HK-2 (cell line): Measurements from ENCODE around the gene GAL3ST1.
"Not testable (repeated sequence)": the region's sequence is repeated elsewhere in the genome, so short reads cannot be mapped to it uniquely, and the experiment has no call there.

ENCODE experiments used
- DNase-seq: peaks from one replicate; pipeline ENCODE4 v3.0.0-alpha.2; 2018; ENCODE audit not compliant: unreplicated experiment

The GAL3ST1 gene

DNA sequence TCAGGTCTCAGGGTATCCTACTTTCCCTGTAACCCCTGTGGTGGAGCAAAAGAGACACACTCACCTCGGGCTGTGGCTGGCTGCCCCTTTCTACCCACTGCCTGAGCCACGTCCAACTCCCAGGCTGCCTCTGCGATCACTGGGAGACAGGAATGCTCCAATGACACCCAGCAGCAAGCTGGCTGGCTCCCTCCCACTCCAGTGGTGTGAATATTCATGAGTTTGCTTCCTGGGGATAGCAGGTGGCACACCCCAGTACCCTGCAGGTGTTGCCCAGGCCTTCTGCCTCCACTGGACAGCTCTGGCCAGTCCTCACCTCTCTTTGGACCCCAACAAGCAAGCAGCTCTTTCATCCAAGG is 9.7 kb downstream of the GAL3ST1 start:
- no peak for DNase-seq

DNA sequence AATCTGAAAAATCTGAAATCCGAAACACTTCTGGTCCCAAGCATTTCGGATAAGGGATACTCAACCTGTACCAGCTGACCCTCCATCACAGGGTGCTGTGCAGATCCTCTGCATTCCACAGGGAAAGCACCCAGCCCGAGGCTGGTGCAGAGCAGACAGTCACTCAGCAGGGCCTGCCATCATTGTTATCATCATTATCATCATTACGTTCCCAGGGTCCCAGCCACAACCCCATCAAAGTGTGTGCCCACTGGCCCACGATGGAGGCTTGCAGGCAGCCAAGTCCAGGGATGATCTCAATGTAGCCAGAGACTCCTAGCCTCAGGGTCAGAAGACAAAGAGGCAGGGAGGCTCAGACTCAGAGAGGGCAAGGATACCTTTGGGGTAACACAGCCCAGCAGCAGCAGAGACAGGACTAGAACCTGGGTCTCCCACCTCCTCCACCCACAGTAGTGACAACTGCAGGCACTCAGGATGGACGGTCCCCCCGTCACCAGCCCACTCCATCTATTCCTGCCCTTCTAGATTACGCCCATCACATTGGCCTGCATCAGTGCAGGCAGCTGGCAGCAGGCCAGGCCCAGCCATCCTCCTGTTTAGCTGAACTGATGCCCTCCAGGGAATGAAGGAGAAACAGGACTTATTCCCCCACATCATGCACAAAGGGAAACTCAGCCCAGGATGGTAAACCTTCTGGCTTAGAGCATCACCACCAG is 10.3 kb downstream of the GAL3ST1 start:
- no peak for DNase-seq

DNA sequence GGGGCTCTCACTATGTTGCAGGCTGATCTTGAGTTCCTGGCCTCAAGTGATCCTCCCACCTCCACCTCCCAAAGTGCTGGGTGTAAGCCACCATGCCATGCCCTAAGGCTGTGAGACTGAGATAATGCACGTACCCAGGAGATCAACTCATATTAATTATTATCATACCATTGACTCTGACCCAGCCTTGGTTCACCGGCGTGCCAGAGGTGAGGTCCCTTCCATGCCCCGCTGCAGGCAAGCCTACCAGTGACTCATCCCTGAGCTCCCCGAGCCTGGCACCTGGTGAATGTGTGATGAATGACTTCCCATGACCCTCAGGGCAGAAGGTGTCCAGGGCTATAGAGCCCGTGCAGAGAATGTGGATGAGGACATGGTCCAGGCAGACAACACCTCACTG is 12.1 kb downstream of the GAL3ST1 start:
- peak; percentile 66 for DNase-seq

DNA sequence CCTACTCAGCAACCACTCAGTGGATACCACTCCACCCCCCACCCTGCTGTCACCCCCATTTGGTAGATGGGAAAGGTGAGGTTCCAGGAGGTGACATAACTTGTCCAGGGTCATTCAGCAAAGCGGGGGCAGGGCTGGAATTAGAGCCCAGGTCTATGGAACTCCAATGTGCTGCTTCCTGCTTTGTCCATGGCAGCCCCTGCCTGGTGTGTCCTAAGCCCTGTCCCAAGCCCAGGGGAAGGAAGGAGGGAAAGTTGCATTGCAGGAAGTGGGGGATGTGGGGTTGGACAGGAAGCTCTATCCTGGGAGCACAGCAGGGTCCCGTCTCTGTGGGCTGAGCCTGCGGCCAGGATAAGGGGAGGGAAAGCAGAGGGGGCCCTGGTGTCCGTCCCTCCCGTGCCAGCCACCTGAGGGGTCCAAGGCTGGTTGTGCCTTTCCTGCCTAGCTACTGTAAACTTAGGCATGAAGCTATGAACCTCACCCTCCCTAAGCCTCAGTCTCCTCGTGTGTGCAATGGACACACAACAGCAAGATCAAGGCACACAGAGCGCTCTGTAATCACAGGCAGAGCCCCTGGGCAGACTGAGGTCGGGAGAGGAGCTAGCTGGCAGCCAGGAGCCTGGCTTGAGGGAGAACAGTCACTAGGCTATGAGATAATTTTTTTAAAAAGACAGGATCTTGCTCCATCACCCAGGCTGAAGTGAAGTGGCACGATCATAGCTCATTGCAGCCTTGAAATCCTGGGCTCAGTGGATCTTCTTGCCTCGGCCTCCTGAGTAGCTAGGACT is 12.9 kb downstream of the GAL3ST1 start:
- DNase-seq, result no peak

DNA sequence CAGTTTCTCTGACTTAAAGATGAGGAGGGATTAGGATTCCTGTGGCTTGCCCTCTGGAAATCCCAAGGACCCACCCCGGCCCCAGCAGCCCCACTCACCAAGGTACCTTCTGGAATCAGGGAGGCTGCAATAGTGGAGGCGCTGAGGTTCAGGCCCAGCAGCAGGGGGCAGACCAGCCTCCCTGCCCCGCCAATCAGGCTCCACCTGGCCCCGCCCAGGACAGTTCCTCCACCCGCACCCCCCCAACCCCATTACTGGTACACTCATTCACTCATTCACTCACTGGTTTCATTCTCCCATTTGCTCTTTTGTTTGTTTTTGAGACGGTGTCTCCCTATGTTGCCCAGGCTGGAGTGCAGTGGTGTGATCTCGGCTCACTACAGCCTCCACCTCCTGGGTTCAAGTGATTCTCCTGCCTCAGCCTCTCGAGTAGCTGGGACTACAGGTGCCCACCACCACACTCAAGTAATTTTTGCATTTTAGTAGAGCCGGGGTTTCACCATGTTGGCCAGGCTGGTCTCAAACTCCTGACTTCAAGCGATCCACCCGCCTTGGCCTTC is 13.7 kb downstream of the GAL3ST1 start:
- not testable (repeated sequence) for DNase-seq

DNA sequence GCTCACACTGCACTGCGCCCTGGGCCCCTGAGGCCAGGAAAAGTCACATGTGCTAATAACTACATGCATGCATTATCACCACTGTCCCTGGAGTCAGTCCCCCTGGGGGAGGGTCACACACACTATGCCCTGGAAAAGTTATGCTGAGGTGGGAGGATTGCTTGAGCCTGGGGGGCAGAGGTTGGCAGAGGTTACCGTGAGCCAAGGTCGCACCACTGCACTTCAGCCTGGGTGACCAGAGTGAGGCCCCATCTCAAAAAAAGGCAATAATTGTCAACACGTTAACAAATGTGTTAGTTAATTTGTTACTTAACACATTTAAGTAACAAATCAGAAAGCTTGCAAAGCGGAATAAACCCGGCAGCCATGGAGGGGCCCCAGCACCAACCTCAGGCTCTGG is 14.6 kb downstream of the GAL3ST1 start:
- DNase-seq, result no peak

DNA sequence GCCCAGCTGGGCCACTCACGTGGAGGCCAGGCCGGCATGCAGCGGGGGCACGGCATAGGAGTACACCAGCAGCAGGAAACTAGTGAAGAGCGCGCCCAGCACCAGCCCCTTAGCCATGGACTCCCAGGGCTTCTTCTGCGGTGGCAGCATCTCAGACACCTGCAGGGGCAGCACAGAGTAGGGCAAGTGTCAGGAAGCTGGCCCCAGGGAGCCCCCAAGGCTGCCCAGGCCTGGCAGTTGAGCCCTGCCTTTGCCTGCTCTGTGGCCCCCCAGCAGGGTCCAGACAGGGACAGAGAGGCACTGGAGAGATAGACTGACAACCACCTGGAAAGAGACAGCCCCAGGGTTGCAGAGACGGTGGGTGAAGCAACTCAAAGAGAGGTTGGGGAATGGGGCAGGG is 17.2 kb downstream of the GAL3ST1 start:
- no peak for DNase-seq

DNA sequence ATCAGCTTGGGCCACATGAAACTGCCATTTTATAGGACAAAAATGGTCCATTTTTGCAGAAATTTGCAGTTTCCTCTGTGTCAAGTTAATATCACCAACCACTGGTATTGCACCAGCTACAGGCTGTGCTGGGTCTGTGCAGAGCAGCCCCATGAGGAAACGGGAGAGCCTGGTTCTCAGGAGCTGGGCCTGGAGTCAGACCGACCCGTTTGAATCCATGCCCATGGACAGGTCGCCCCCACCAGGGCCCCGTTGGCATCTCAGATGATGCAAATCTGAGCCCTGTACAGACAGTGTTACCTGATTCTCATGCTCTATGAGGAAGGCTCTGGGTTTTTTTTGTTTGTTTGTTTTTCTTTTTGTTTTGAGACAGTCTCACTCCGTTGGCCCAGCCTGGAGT is 18.1 kb downstream of the GAL3ST1 start:
- no peak for DNase-seq

DNA sequence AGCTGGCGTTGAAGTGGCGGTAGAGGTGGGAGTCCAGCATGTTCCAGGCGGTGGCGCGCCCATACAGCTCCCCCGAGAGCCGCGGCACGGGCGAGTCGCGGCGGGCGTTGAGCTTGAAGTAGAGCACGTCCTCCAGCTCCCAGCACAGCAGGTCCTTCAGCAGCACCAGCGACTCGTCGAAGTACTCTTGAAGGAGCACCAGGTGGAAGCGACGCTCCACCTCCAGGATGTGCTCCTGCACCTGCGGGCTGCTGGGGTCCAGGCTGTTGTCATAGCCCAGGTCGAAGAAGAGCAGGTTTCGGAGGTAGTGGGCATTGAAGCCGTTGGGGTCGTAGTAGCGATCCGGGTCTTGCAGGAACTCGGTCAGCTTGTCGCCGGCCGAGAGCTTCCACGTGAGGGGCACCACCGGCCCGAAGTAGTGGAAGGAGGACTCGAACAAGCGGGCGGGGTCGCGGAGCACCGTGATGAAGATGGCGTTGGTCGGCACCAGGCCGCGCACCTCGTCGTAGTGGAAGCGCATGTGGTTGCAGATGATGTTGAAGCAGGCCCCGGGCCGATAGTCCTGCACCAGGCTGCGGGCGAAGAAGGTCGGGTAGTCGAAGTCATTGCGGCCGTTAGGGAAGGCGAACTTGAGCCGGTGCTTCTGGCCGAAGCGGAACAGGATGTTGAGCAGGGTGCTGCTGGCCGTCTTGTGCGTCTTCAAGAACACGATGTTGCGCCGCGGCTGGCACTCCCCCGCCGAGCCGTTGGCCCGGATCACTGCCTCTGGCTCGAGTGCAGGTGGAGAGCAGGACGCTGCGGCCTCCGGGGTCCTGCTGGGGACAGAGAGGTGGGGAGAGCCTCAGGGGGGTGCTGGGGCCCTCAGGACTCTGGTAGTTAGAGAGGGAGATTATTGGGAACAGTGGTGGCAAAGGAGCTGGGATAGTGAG is 18.9 kb downstream of the GAL3ST1 start:
- DNase-seq, result no peak

DNA sequence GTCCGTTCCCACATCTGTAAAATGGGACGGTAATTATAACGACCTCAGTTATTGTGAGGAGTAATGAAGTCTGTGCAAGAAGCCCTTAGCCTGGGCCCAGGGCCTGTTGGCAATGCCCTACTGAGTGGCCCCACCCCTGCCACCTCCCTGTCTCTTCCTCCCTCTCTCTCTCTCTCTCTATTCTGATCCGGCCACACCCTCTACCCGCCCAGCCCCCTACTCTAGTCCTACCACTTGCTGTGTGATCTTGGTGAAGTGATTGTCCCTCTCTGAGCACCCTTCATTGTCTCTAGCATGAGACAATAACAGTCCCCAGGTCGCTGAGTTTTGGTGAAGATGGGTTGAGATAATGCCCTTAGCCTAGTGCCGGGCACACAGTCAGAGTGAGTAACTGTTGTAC is 20.5 kb downstream of the GAL3ST1 start:
- no peak for DNase-seq

DNA sequence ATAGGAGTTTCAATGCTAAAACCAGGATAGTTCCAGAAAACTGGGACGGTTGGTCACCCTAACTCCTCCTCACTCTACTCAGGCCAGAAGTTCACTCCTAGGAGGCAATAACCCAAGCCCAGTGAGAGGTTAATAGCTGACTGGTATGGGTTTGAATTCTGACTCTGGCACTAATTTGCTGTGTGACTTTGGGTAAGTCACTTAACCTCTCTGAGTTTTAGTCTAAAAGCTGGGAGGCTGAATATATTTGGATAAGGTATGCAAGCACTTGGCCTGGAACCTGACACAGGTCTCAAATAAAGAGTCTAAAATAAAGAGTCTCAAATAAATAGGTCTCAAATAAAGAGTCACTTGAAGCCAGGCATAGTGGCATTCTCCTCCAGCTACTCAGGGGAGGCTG is 21.7 kb downstream of the GAL3ST1 start:
- no peak for DNase-seq

DNA sequence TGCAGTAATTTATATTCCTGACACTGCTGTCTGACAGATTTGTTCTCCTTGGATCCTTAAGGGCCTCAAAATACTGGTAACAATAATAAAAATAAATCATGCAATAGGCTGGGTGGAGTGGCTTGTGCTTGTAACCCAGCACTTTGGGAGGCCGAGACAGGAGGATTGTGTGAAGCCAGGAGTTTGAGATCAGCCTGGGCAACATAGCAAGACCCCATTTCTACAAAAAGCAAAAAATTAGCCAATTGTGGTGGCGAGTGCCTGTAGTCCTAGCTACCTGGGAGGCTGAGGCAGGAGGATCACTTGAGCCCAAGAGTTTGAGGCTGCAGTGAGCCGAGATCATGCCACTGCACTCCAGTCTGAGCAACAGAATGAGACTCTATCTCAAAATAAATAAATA is 22.7 kb downstream of the GAL3ST1 start:
- DNase-seq, result not testable (repeated sequence)

DNA sequence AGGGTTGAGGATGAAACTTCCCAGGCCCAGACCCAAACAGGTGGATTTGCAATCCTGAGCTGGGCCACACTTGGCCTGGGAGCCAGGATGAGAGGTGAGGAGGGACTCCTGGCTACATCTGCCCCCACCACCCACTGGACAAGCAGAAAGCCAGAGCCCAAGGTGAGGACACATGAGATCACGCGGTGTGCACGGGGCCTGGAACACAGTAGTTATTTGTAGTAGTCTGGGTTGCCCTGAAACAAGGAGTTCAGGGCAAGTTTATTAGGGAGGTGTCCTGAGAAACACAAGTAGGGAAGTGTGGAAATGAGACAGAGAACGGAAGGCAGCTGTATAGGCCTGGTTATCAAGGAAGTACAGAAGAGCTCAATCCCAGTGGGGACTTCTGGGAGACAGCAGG is 27.3 kb downstream of the GAL3ST1 start:
- no peak for DNase-seq

DNA sequence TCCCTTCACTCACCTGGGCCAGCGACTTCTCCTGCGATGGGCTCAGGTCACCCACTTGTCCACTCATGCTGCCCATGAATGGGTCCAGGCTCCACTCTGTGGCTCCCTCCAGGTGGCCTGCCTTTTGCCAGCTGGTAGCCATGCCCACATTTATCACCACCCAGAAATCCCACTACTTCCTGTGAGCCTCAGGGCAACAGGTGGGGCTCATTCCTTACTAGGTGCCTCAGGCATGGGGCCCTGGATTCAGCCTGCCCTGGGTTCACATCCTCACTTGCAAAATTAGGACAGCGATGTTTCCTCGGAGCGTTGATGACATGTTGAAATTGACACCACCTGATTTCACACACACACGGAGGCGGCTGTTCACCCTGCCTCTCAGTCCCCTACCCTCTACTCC is 27.8 kb downstream of the GAL3ST1 start, which contains the start of gene SEC14L6:
Gene SEC14L6, minus strand, starts transcription at position 126 of the 400 bp plus-strand sequence. Its CDS starts 59 bp downstream, at position 67.
- DNase-seq, result no peak

DNA sequence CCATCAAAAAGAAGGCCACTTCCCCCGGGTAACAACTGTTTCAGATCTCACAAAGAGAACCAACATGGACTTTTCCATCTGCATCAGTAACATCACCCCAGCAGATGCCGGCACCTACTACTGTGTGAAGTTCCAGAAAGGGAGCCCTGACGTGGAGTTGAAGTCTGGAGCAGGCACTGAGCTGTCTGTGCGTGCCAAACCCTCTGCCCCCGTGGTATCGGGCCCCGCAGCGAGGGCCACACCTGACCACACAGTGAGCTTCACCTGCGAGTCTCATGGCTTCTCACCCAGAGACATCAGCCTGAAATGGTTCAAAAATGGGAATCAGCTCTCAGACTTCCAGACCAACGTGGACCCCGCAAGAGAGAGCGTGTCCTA is 31.7 kb downstream of the GAL3ST1 start:
- no peak for DNase-seq

DNA sequence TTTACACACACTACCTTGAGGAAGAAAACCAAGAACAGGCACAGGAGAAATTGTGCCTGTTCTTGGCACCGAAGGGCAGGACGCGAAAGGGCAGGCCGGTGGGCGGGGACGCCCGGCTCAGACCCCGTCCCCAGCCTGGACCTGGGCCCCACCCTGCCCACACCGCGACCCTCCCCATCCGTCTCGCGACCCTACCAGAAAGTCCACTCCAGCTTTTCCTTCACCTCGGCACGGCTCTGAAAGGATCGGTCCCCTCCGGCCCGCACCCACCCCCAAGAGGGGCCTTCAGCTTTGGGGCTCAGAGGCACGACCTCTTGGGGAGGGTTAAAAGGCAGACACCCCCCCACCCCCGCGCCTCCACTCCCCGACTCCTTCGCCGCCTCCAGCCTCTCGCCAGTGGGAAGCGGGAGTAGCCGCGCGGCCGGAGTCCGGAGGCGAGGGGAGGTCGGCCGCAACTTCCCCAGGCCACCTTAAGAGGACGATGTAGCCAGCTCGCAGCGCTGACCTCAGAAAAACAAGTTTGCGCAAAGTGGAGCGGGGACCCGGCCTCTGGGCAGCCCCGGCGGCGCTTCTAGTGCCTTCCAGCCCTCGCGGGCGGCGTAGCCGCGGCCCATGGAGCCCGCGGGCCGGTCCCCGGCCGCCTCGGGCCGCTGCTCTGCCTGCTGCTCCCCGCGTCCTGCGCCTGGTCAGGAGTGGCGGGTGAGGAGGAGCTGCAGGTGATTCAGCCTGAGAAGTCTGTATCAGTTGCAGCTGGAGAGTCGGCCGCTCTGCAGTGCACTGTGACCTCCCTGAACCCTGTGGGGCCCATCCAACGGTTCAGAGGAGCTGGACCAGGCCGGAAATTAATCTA is 32.3 kb downstream of the GAL3ST1 start:
- DNase-seq, result peak; percentile 68

DNA sequence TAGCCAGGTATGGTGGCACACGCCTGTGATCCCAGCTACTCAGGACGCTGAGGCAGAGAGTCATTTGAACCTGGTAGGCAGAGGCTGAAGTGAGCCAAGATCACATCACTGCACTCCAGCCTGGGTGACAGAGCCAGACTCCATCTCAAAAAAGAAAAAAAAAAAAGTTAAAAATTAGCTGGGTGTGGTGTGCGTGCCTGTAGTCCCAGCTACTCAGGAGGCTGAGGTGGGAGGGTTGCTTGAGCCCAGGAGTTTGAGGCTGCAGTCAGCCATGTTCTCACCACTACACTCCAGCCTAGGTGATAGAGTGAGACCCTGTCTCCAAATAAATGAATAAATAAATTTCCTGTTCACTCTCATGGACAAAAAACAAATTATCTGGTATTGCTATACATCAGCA is 33.0 kb downstream of the GAL3ST1 start:
- DNase-seq, result not testable (repeated sequence)

DNA sequence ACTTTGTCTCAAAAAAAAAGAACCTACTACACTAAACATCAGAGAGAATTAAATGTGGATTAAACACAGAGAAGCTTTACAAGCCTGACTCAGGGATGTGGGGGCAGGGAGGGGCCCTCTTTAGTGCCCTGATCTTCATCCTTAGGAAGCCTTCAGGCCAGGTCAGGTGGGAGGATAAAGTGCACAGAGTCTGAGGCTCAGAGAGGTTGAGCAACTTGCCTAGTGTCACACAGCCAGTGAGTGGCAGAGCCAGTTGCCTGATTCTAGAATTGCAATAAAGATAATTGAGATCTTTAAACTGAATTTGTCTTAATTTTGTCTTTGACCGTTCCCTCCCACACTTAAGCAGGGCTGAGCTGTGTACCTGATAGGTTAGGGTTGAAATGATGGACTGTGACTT is 35.1 kb downstream of the GAL3ST1 start:
- DNase-seq, result no peak

DNA sequence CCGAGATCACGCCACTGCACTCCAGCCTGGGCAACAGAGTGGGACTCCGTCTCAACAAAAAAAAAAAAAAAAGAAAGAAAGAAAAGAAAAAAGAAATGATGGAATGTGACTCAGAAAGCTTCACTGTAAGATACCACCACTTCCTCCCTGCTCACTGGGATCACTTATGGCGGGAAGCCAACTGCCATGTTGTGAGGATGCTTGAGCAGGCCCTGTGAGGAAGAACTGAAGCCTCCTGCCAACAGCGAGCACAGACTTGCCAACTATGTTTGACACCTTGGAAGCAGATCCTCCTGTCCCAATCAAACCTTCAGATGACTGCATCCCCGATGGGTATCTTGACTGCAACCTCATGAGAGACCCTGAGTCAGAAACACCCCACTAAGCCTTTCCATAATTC is 36.2 kb downstream of the GAL3ST1 start:
- no peak for DNase-seq

DNA sequence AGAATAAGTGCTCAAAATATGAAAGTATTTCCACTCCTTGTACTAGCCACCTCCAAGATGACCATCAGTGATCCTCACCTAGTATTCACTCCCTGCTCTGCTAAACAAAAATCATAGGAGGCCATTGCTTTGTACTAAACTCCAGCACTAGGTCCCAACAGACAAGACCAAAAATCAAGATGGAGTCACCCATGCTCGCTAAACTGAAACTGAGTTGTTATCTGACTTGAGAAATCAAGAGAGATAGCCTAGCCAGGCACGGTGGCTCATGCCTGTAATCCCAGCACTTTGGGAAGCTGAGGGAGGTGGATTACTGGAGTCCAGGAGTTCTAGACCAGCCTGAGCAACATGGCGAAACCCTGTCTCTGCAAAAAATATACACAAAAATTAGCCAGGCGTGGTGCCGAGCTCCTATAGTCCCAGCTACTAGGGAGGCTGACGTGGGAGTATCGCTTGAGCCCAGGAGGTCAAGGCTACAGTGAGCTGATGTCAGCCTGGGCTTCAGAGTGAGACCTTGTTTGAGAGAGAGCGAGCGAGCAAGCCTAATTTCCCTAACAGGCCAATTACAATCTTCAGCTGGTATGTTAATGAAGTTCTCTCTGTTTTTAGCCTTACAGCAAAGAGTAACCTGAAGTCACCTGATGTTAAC is 37.3 kb downstream of the GAL3ST1 start:
- no peak for DNase-seq

DNA sequence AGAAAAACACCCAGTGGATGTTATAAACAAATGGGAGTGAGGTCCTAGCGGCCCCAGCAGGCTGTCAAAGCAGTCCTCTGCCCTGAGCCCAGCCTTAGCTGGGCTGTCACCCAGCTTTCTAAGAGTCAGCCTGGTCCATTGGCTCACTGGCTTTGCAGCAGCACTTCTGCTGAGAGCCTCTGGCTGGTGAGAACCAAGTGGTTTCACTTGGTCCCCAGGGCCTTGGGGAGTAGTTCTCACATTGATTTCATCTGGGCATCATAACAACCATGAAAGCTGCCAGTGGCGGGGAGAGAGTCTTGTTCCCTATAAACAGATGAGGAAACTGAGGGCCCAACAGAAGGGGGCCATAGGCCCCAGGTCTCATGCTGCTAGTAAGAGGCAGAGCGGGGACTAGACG is 39.3 kb downstream of the GAL3ST1 start:
- DNase-seq, result no peak
